GM12801 (cell line): Measurements from ENCODE around the gene CYGB.

Experiments used
- TF ChIP-seq, protein P1 (sequence below): IDR thresholded peaks from one replicate; pipeline ENCODE4 v1.5.1; 2011; ENCODE audit warnings: control low read depth; ENCODE audit not compliant: insufficient read length; ENCODE audit errors: extremely low read depth

The CYGB gene

DNA sequence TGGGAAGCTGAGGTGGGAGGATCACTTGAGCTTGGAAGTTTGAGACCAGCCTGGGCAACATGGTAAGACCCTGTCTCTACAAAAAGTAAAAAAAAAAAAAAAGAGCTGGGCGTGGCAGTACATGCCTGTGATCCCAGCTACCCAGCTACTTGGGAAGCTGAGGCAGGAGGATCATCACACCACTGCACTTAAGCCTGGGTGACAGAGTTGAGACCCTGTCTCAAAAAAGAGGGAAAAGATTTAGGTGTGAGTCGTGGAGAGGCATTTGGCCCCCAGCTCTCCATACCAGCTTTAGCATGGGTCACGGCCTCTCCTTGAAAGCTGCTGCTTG, 29.1 kb upstream of the CYGB start:
- TF ChIP-seq, protein P1, sequence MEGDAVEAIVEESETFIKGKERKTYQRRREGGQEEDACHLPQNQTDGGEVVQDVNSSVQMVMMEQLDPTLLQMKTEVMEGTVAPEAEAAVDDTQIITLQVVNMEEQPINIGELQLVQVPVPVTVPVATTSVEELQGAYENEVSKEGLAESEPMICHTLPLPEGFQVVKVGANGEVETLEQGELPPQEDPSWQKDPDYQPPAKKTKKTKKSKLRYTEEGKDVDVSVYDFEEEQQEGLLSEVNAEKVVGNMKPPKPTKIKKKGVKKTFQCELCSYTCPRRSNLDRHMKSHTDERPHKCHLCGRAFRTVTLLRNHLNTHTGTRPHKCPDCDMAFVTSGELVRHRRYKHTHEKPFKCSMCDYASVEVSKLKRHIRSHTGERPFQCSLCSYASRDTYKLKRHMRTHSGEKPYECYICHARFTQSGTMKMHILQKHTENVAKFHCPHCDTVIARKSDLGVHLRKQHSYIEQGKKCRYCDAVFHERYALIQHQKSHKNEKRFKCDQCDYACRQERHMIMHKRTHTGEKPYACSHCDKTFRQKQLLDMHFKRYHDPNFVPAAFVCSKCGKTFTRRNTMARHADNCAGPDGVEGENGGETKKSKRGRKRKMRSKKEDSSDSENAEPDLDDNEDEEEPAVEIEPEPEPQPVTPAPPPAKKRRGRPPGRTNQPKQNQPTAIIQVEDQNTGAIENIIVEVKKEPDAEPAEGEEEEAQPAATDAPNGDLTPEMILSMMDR, result no peak

DNA sequence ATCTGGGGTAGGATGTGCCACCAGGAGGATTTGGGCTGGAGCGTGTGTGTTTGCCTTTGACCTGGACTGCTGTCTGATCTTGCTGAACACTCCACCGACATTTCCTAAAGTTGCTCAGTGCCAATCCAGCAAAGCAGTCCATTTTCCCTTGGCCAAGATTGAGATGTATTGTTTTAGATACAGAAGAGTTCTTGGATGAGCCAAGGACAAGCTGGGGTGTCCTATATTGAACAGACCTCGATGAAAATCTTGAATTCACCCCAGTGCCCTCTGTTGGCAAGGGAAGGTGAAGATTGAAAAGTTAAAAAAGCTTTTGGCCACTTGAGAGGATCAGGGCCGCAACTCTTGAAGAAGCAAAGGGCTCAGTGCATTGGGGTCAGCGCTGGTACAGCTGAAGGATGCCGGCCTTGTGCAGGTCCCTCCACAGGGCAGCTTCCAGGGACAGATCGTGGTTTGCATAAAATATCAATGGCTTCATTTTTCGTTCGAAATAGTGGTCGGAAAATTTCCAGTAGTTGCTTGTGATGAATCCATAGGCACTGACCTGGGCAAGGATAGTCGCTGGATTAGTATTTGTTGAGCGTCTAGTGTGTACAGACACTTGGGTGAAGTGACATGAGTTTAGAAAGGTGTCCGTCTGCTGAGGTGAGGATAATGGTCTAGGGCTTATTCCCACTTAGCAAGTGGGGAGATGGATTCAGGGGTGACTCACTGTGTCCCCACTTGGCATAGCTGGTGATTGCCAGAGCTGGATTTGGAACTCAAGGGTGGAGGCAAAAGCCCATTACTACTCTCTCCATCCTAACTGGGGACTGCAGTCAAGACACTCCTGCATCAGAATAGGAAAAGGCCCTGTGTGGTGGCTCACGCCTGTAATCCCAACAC, 28.5 kb upstream of the CYGB start:
- TF ChIP-seq, protein P1, result no peak

DNA sequence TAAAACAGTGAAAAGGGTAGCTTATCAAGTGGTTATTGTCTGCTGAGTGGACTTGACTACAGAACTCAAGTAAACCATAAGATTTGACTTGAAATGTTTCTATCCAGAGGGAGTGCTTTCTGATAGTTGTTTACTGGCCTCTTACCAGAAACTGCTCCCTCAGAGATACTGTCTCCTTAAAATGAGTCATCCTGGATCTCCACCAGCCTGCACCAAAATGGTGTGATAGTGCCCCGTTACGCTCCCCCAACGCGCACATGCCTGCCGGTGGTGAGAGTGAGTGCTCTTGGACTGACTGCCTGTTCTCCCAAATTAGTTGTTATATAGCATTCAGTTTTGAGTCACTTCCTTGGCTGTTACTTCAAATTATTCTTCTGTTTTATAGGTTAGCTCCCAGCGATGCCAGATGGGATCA, 25.2 kb upstream of the CYGB start:
- TF ChIP-seq, protein P1, result no peak

DNA sequence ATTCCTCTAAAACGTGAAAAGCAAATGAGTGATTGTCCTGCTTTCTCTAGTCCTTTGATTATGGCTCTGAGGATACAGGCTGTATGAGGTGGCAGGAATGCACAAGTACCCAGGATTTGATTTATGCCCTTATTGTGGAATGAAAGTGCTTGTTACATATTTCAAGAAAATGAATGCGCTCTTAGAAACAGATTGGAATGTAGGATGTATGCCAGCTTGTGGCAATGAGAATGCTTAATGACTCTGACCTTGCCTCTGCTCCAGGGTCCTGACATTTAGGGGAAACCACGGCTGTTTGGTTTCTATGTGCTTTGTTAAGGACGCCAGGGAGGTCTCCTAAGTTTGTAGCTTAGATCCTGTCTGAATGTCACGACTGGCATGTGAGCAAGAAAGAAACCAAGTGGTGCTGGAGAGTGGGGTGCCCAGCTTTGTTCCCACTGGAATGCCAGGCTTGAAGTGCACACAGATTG, 24.3 kb upstream of the CYGB start:
- TF ChIP-seq, protein P1, result no peak

DNA sequence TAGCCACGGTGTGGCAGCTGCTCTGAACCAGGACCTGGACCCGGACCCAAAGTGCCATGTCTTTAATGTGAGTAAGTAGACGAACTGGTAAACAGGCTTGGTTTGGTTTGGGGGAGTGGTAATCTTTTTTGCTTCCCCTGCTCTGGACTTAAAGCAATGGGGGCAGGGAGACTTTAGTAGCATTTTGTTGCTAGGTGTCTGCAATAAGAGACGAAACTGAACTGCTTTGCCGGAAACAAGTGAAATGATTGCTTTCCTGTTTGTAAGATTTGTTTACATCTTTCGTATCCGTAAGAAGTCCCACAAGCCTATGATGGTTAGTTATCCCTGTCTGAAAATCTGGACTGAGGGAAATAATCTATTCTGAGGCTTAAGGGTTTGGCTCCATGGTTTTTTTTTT, 23.8 kb upstream of the CYGB start:
- TF ChIP-seq, protein P1, result no peak

DNA sequence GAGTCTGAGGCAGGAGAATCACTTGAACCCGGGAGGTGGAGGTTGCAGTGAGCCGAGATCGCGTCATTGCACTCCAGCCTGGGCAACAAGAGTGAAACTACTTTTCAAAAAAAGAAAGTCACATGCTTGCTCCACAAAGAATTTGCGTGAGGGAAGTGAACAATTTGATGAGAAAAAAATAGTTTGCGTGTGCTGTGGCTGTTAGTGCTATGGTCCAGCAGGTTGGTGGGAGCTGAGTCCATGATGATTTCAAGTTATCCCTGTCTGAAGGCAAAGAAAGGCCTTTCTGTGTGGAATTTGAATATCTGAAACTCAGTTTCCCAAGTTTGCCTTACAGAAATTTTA, 23.3 kb upstream of the CYGB start:
- TF ChIP-seq, protein P1, result no peak

DNA sequence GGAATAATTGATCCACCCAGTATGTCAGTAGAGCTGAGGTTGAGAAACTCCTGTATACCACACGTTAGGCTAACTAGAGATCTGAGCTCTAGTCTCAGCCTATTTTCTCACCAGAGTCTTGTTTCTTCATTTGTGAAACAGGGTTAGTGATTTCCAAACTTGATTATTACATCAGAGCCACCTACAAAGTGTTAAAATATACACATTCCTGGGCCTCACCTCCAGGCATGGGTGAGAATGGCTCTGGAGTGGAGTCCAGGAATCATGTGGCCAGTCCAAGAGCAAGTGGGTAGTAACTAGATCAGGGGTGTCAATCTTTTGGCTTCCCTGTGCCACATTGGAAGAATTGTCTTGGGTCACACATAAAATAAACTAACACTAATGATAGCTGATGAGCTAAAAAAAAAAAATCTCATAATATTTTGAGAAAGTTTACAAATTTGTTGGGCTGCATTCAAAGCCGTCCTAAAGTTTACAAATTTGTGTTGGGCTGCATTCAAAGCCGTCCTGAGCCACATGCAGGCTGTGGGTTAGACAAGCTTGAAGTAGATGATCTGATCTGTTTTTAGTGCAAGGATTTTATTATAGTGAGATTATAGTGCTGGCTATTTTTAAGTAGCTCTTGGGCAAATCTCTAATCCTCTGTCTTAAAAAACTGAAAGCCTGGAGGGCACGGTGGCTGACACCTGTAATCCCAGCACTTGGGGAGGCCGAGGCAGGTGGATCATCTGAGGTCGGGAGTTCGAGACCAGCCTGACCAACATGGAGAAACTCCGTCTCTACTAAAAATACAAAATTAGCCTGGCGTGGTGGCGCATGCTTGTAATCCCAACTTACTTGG, 22.7 kb upstream of the CYGB start:
- TF ChIP-seq, protein P1, result no peak
